Breast epithelium (tissue), 3 donors: ENCODE measurements around the gene RBM5.

Source experiments
- CTCF ChIP-seq, 3 donors: fragments of 450-650 bp; IDR thresholded peaks; one replicate each; pipeline ENCODE4 v1.5.1; 2016 to 2017; ENCODE audit warnings: antibody characterized with exemption in 3 of 3, mild to moderate bottlenecking in 3 of 3, moderate library complexity in 3 of 3
- POLR2A ChIP-seq: fragments of 450-650 bp; IDR thresholded peaks from one replicate; pipeline ENCODE4 v1.6.1; 2016; ENCODE audit warnings: antibody characterized with exemption, mild to moderate bottlenecking, moderate library complexity
- POLR2AphosphoS5 ChIP-seq, 3 donors: sonication (generic); formaldehyde crosslinking; IDR thresholded peaks; one replicate each; pipeline ENCODE4 v1.6.1; 2017; ENCODE audit warnings: antibody characterized with exemption in 3 of 3

GRCh38 chr3:50078091-50078490 is 10.6 kb upstream of the RBM5 start:
- TF ChIP-seq POLR2A (no peak), POLR2AphosphoS5 (IDR thresholded peaks at IDR 0.05) (no peak), CTCF (IDR thresholded peaks at IDR 0.05) (no peak)
